MM.1S (cell line): ENCODE measurements around the gene GUCA2B.
A peak's percentile ranks its signal among the peaks of the same experiment; 100 is the strongest.

Source experiments
- DNase-seq: peaks from one replicate; pipeline ENCODE4 v3.0.0-alpha.2; 2015
- H2AFZ ChIP-seq: fragments of 300-600 bp; sonication (generic); 2 replicates; pipeline ENCODE4 v1.6.0; 2016; ENCODE audit warnings: antibody characterized with exemption, low read length
- H3F3A ChIP-seq: fragments of 300-600 bp; sonication (generic); 2 replicates; pipeline ENCODE4 v1.6.1; 2016; ENCODE audit warnings: mild to moderate bottlenecking, antibody characterized with exemption, low read length, moderate library complexity, mixed read lengths; ENCODE audit not compliant: insufficient read depth
- H3K27ac ChIP-seq: fragments of 300-600 bp; sonication (generic); 2 replicates; pipeline ENCODE4 v1.5.1; 2016; ENCODE audit warnings: mild to moderate bottlenecking, low read length
- H3K27me3 ChIP-seq: fragments of 300-600 bp; sonication (generic); replicated peaks from 2 replicates; pipeline ENCODE4 v1.6.0; 2016; ENCODE audit warnings: low read length; ENCODE audit not compliant: insufficient read depth
- H3K36me3 ChIP-seq: fragments of 300-600 bp; sonication (generic); replicated peaks from 2 replicates; pipeline ENCODE4 v1.6.1; 2016; ENCODE audit warnings: mild to moderate bottlenecking, low read length, mixed read lengths; ENCODE audit not compliant: insufficient read depth
- H3K4me1 ChIP-seq: fragments of 300-600 bp; sonication (generic); 2 replicates; pipeline ENCODE4 v1.6.1; 2016; ENCODE audit warnings: low read length, mixed read lengths
- H3K4me2 ChIP-seq: fragments of 300-600 bp; sonication (generic); 2 replicates; pipeline ENCODE4 v1.6.0; 2016; ENCODE audit warnings: low read depth, low read length
- H3K4me3 ChIP-seq: fragments of 300-600 bp; sonication (generic); 2 replicates; pipeline ENCODE4 v1.5.1; 2016; ENCODE audit warnings: low read length, mixed read lengths
- H3K79me2 ChIP-seq: fragments of 300-600 bp; sonication (generic); 2 replicates; pipeline ENCODE4 v1.6.1; 2016; ENCODE audit warnings: mixed run types, low read length, mixed read lengths
- H3K9ac ChIP-seq: fragments of 300-600 bp; sonication (generic); 2 replicates; pipeline ENCODE4 v1.6.1; 2016; ENCODE audit warnings: low read length, mixed read lengths
- H3K9me2 ChIP-seq: fragments of 300-600 bp; sonication (generic); replicated peaks from 2 replicates; pipeline ENCODE4 v1.6.1; 2016; ENCODE audit warnings: mild to moderate bottlenecking, low read length, mixed read lengths; ENCODE audit not compliant: insufficient read depth
- H3K9me3 ChIP-seq: fragments of 300-600 bp; sonication (generic); replicated peaks from 2 replicates; pipeline ENCODE4 v1.6.1; 2016; ENCODE audit warnings: mild to moderate bottlenecking, low read length, mixed read lengths; ENCODE audit not compliant: insufficient read depth
- H4K20me1 ChIP-seq: fragments of 300-600 bp; sonication (generic); 2 replicates; pipeline ENCODE4 v1.6.1; 2016; ENCODE audit warnings: mild to moderate bottlenecking, low read length, moderate library complexity, mixed read lengths; ENCODE audit not compliant: insufficient read depth
- EZH2 ChIP-seq: fragments of 300-600 bp; sonication (generic); optimal IDR thresholded peaks from 2 replicates; pipeline ENCODE3; 2017; ENCODE audit warnings: low read depth, mild to moderate bottlenecking, antibody characterized with exemption, low read length, mixed read lengths
- EZH2phosphoT487 ChIP-seq: fragments of 300-600 bp; sonication (generic); IDR thresholded peaks from 2 replicates; pipeline ENCODE4 v1.6.1; 2018; ENCODE audit warnings: antibody characterized with exemption, low read length
- TF ChIP-seq, protein P1 (sequence below): fragments of 300-600 bp; sonication (generic); IDR thresholded peaks from 2 replicates; pipeline ENCODE4 v1.5.1; 2016; ENCODE audit warnings: antibody characterized with exemption, low read length, mixed read lengths

GUCA2B gene

DNA sequence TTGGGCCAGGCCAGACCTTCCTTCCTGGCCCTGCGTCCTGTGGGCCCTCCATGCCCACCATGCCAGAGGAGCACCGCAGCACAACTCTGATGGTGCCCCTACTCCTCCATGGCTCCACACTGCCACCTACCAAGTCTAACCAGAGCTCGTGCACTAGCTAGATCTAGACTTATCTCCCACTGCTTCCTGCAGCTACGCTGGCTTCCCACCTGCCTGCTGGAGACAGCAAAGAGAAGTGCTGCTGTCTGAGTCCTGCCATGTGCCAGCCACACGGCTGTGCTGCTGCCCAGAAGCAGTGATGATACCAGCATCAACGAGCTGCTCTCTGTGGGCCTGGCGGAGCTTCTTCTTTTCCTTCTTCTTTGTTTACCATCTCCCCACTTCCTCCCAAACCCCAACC is 4.5 kb downstream of the GUCA2B start:
- H3K4me1 ChIP-seq: no peaks in the 10 kb centered on the region
- no peaks in the 10 kb centered on the region for H3K9me3 ChIP-seq
- H3K9me2 ChIP-seq: no peaks in the 10 kb centered on the region
- H3K4me3 ChIP-seq: no peak overlapping the region
- no peaks in the 10 kb centered on the region for H3F3A ChIP-seq
- DNase-seq: no peak
- H3K27me3 ChIP-seq: no peaks in the 10 kb centered on the region
- no peaks in the 10 kb centered on the region for H3K79me2 ChIP-seq
- H3K27ac ChIP-seq: no peak overlapping the region
- H3K9ac ChIP-seq: no peak overlapping the region
- TF ChIP-seq EZH2: no peak
- TF ChIP-seq, protein P1, sequence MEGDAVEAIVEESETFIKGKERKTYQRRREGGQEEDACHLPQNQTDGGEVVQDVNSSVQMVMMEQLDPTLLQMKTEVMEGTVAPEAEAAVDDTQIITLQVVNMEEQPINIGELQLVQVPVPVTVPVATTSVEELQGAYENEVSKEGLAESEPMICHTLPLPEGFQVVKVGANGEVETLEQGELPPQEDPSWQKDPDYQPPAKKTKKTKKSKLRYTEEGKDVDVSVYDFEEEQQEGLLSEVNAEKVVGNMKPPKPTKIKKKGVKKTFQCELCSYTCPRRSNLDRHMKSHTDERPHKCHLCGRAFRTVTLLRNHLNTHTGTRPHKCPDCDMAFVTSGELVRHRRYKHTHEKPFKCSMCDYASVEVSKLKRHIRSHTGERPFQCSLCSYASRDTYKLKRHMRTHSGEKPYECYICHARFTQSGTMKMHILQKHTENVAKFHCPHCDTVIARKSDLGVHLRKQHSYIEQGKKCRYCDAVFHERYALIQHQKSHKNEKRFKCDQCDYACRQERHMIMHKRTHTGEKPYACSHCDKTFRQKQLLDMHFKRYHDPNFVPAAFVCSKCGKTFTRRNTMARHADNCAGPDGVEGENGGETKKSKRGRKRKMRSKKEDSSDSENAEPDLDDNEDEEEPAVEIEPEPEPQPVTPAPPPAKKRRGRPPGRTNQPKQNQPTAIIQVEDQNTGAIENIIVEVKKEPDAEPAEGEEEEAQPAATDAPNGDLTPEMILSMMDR: 0 out of 2 replicates have a peak, but pooled peaks have one; percentile 12
- H3K4me2 ChIP-seq: no peak overlapping the region
- H4K20me1 ChIP-seq: no peaks in the 10 kb centered on the region
- no peak overlapping the region for H2AFZ ChIP-seq
- no peaks in the 10 kb centered on the region for H3K36me3 ChIP-seq

DNA sequence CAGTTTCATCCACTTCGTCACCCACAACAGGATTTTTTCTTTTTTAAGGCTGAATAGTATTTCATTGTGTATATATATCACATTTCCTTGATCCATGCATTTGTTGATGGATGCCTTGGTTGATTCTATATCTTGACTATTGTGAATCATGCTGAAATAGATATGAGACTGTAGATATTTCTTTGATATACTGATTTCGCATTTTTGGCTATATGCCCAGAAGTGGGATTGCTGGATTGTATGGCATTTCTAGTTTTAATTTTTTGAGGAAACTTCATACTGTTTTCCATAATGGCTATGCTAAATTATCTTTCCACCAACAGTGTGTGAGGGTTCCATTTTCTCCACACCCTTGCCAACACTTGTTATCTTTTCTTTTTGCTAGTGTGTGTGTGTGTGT is 5.0 kb downstream of the GUCA2B start:
- H3K9ac ChIP-seq: no peak overlapping the region
- H3K27ac ChIP-seq: no peak overlapping the region
- H4K20me1 ChIP-seq: no peaks in the 10 kb centered on the region
- no peaks in the 10 kb centered on the region for H3K36me3 ChIP-seq
- no peaks in the 10 kb centered on the region for H3F3A ChIP-seq
- no peaks in the 10 kb centered on the region for H3K27me3 ChIP-seq
- no peak overlapping the region for H3K4me3 ChIP-seq
- H2AFZ ChIP-seq: no peak overlapping the region
- no peaks in the 10 kb centered on the region for H3K9me2 ChIP-seq
- H3K9me3 ChIP-seq: no peaks in the 10 kb centered on the region
- TF ChIP-seq EZH2 (no peak), EZH2phosphoT487 (no peak)
- TF ChIP-seq, protein P1: no peak
- no peak overlapping the region for H3K4me2 ChIP-seq
- no peaks in the 10 kb centered on the region for H3K79me2 ChIP-seq
- no peak for DNase-seq
- no peaks in the 10 kb centered on the region for H3K4me1 ChIP-seq

DNA sequence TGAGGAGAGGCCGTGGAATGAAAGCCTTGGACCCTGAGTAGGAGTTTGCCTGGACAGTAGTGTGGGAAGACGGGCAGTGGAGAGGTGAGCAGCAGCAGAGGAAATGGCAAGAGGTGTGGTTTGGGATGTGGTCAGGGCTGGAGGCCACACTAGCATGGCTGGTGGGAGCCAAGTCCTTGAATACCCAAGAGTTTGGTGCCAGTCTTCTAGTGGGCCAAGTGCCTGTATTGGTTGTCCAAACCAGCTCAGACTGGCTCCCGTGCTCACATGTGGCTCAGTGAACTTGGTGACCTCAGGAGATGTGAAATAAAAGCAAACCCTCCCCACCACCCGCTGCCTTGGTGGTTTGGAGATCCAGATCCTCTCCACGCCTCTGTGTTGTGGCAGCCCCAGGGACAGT is 9.0 kb downstream of the GUCA2B start:
- Histone ChIP-seq H3K27me3 (no peaks in the 10 kb centered on the region), H3K9me2 (no peaks in the 10 kb centered on the region), H3K9ac (no peak overlapping the region), H3K4me3 (no peak overlapping the region), H3K4me2 (no peak overlapping the region), H2AFZ (no peak overlapping the region), H3K36me3 (no peaks in the 10 kb centered on the region), H3K79me2 (no peaks in the 10 kb centered on the region), H3K9me3 (no peaks in the 10 kb centered on the region), H3K4me1 (no peaks in the 10 kb centered on the region), H4K20me1 (no peaks in the 10 kb centered on the region), H3K27ac (no peak overlapping the region), H3F3A (no peaks in the 10 kb centered on the region)
- no peak for DNase-seq
- TF ChIP-seq EZH2 (no peak), EZH2phosphoT487 (no peak)
- TF ChIP-seq, protein P1: no peak

DNA sequence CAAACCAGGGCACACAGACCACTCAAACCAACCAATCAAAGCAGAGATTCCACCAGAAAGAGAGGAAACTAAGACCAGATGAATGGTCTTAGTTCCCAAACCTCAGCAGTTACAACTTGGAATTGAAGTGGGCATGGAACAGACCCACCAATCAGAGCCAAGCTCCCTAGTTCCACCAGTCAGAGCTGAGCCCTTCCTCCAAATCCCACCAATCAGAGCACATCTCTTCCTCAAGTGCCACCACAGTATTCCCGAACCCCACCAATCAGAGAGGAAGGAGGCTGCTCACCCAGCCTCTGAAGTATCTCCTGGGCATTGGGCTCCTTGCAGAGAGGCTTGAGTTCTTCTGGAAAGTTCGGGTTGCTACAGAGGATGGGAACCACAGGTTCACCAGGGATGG is 9.9 kb downstream of the GUCA2B start:
- Histone ChIP-seq H3K27me3 (no peaks in the 10 kb centered on the region), H3K9me2 (no peaks in the 10 kb centered on the region), H3K4me2 (no peak overlapping the region), H3K27ac (no peak overlapping the region), H4K20me1 (no peaks in the 10 kb centered on the region), H3K4me3 (no peak overlapping the region), H3K79me2 (no peaks in the 10 kb centered on the region), H3K9me3 (no peaks in the 10 kb centered on the region), H2AFZ (no peak overlapping the region), H3K4me1 (no peaks in the 10 kb centered on the region), H3F3A (no peaks in the 10 kb centered on the region), H3K36me3 (no peaks in the 10 kb centered on the region), H3K9ac (no peak overlapping the region)
- no peak for DNase-seq
- no peak for TF ChIP-seq EZH2phosphoT487
